OCI-M1 (cell line): ENCODE results near the gene UBE2M.

Experiments
- DNase-seq: peaks from one replicate; lab custom pipeline; 2025; lab: John Stamatoyannopoulos, UW

Gene UBE2M

DNA sequence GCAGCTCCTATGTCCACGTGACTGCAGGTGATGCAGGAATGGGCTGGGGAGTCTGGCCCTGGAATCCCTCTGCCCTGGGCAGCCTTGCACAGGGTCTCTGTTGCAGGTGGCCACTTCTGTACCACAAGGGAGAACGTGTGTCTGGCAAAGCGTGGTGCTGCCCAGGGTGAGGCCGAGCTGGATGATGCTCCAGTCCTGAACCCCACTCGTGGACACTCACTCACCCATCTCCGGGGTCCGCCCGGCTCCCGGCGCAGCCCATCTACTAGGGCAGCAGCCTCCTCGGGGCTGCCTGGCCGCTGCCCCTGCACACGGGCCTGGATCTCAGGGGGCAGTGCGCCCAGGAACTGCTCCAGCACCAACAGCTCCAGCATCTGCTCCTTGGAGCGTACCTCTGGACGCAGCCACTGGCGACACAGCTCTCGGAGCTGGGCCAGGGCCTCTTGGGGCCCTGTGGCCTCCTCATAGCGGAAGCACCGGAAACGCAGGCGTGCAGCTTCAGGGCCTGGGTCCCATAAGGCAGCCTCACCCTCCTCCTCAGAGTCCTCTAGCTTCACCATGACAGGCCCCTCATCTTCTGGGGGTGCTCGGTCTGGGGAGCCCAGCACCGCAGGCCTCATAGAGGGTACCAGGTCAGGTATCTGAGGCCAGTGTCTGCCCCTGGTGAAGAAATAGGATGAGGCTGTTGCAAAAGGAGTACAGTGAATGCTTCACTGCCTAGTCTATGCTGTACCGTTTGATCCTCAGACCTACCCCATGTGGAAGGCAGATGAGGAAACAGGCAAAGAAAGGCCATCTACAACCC is 12.6 kb upstream of the UBE2M start:
- DNase-seq: no peak

DNA sequence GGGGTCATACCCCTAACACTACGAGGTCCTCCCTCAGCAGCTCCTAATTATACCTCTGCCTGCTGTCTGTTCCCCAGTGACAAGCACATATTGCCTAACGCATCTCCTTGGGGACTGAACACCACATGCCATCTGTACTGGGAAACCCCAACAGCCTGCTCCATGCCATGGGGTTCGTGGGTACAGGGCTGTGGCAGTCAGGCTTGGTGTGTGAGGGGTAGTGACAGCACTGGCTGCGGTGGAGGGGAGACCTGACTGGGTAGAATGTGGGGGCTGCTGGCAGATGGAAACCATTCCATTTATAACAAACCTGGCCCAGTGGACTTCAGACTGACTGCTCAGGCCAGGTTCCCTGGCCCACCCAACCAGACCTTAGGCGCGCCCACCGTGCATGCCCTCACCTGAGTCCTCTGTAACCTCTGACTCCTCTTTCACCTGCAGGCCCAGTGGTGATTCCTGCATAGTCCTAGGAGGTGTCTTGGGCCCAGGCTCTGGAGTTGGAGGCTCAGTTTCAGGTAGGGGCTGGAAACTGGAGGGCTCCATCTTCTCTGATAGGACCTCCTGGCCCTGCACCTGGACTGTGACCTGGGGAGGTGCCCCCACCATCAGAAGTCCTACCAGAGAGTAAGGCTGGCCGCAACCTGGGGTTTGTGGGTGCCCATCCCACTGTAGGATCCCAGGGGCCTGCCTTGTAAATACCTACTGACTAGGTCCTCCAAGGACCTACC is 11.7 kb upstream of the UBE2M start:
- DNase-seq: no peak

DNA sequence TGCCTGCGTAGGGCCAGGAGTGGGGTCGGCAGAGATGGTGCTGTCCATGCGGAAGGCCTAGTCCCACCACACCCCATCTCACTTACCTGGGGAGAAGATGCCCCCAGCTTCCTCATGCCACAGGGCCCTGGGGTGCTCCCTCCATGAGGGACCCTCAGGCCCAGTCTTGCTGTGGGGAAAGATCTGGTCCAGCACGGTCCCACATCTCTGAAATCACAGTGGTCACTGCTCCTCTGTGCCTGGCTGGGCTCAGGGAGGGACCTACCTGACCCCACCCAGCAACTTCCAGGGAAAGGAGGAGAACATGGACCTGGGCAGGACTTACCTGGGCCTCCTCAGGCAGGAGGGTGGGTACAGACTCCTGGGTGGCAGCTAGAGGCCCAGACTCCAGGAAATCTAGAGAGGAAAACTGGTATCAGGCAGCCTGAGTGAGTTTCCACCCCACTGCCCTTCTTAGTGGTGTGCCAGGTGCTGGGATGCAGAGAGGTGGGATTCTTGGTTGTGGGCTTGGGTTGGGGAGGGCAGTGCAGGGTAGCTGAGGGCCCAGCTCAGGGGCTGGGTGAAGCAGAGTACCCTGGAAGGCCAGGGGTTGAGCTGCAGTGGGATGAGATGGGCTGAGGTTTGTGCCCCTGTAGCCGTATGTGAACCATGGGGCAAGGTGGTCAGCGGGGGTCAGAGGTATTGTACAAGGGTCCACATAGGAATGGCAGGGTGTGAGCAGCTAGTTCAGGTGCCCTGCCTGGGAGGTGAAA is 11.0 kb upstream of the UBE2M start:
- no peak for DNase-seq

DNA sequence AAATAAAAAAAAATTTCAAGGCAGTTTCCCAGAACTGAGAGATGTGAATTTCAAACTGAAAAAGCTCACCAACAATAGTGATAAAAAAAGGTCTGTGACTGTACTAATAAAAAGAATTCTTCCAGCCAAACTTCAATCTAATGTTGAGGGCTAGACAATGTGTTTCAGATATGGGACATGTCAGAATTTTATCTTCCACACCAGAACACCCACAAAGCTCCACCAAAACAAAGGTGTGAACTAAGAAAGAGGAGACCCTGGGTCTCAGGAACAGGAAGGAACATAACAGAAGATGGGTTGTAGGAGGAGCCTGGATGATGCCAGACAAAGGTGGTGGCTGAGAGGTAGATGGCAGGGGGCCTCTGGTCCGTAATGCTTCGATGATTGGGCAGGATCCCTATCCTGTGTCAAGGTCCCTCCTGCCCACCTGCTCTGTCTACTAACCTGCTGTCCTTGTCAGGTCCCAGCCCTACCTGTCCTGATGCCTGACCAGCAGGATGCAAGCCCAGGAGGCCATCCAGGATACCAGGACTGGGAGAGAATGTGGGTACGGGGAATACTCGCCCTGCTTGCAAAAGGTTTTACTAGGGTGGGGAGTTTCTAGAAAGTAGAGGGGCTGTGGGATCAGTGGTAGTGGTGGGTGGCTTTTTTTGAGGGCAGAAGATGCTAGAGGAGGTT is 10.2 kb upstream of the UBE2M start:
- DNase-seq: no peak

DNA sequence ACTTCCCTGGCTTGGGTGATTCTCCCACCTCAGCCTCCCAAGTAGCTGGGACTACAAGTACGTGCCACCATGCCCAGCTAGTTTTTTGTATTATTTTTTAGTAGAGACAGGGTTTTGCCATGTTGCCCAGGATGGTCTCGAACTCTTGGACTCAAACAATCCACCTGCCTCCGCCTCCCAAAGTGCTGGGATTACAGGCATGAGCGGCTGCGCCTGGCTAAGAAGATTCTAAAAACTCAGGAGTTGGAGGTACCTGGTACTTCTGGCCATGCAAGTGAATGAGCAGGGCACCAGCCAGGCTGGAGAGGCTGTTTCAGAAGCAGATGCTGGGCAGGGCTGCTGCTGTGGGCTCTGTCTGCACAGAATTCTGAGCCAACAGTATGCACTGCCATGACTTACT is 8.6 kb upstream of the UBE2M start:
- no peak for DNase-seq

DNA sequence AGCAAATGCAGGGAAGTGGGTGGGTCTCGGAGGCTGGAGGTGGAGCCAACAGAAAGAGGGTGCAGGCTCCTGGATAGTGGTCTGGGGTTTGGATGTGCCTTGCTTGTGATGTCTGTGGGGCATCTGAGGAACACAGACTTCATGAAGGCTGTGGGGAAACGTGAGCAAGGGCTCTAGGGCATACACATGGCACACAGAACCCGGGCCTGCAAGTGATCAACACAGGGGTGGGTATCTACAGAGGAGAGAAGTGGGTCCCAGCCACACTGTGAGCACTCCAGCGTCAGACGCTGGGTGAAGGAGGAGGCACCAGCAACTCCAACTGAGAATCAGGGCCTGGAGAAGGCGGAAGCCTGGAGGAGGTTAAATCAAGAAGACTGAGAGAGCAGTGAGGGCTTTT is 5.4 kb upstream of the UBE2M start:
- no peak for DNase-seq

DNA sequence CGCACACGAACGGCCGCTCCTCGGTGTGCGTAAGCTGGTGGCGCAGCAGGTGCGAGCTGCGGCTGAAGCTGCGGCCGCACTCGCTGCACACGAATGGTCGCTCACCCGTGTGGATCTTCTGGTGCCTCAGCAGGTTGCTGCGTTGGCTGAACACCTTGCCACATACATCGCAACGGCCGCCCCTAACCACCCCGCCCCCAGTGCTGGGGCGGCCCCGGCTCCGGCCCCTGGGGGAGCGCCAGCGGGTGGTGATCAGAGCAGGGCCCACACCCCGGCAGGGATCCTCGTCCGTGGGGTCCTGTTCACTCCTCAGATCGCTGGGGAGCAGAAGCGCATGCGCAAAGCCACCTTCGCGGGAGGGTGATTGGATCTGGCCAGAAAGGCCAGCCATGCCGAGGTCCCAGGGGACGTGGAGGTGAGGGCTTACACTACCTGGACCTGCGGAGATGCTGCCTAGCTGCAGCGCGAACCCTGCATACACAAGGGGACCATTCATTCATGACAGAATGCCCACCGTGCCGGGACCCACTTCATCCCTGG is 4.7 kb upstream of the UBE2M start:
- no peak for DNase-seq

DNA sequence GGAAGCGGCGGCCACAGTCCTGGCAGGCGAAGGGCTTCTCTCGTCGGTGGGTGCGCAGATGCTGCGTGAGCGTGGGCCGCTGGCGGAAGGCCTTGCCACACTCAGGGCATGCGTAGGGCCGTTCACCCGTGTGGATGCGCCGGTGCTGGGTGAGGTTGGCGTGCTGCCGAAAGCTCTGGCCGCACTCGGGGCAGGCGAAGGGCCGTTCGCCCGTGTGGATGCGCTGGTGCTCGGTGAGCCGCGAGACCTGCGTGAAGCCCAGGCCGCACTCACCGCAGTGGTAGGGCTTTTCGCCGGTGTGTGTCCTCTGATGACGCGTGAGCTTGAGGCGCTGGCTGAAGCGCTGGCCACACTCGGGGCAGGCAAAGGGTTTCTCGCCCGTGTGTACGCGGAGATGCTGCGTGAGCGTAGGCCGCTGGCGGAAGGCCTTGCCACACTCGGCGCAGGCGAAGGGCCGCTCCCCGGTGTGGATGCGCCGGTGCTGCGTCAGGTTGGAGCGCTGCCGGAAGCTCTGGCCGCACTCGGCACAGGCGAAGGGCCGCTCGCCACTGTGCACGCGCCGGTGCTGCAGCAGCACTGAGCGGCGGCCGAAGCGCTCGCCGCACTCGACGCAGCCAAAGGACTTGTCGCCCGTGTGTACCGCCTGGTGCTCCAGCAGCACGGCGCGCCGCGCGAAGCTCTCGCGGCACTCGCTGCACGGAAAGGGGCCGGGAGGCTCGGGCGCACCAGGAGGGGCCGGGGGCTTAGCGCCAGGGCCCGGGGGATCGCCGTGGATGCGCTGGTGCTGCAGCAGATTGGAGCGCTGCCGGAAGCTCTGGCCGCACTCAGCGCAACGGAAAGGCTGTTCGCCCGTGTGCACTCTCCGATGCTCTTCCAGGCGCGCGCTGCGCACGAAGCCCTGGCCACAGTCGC is 4.0 kb upstream of the UBE2M start:
- no peak for DNase-seq

DNA sequence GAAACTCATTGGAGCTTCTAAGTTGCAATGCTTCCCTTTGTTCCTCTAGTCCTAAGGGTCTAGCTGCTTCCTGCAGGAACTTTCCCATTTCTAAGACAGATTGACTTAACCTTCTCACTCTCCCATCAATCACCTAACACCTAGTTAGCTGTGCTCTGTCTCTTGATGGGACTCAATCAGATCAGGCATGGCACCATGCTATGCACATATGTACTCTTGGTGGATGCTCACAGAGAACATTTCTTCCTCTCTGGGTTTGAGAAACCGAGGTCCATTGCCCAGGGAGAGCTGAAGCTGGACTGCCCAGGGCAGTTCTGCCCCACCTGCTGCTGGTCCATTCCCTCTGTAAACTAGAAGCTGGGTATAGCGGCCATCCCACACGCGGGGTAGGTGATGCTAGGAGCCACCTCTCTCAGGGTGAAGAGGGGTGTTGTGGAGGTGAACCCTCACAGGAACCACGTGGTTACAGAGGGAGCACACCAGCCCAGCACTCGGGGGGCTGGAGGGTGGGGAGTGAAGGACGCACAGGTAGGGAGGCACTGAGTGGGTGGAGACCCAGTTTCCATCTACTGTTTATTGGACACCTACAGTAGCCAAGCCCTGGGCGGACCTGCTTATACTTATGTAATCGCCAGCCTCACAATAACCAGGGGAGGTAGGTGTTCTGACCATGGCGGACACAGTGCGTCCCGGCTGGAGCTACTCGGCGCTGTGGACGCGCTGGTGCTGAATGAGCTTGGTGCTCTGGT is 3.1 kb upstream of the UBE2M start:
- no peak for DNase-seq

DNA sequence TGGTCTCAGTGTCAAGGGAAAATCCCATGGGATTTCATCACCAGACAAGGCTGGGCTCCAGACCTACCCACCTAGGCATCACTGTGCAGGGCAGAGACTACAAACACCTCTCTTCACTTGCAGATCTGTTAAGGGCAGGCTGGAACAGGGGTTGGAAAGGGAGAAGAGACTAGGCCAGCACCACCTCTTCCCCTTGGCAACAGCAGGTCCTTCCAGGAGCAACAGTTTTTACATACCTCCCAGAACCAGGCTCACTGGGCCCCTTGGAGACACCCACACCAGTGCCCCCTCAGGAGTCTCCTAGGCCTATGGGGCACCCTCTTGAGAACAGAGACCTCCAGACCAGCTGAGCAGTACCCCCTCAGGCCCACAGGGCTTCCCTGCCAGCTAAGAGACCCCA is 2.5 kb upstream of the UBE2M start:
- DNase-seq: no peak

DNA sequence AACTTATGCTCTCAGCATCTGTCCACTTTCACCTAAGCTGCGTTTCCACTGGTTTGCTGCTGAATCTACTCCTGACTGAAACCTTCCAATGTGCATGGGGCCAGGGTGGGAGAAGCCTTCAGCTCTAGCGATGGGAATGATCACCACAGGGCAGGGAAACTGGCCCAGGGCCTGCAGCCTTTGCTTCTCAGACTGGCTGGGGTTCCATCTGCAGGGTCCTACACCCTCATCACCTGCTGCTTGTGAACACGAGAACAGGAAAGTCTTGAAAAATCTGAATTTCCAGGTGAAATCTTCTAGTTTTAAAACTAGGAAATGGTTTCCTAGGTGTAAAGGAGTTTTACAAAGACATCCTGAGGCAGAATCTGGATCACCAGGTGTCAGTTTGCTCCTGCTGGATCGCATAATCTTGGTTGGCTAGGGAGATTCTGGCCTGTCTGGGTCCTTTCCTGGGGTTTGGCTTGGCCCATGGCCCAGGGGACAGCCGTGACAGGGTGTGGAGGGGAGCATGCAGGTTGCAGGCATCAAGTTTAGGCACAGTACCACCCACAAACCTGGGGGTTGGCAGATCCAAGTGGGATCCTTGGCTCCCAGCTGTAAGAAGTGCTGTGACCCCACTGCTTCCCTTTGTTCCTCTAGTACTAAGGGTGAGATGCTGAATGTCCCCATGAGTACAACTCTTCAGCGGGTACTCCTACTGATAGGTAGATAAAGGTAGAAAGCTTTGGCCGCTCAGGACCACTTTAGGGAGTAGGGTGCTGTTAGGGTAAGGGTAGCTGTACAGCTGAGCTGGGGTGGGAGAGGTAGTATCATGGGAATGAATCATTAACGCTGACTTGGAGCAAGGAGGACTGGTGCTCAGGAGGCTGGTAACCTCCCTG is 1.8 kb upstream of the UBE2M start:
- DNase-seq: no peak

DNA sequence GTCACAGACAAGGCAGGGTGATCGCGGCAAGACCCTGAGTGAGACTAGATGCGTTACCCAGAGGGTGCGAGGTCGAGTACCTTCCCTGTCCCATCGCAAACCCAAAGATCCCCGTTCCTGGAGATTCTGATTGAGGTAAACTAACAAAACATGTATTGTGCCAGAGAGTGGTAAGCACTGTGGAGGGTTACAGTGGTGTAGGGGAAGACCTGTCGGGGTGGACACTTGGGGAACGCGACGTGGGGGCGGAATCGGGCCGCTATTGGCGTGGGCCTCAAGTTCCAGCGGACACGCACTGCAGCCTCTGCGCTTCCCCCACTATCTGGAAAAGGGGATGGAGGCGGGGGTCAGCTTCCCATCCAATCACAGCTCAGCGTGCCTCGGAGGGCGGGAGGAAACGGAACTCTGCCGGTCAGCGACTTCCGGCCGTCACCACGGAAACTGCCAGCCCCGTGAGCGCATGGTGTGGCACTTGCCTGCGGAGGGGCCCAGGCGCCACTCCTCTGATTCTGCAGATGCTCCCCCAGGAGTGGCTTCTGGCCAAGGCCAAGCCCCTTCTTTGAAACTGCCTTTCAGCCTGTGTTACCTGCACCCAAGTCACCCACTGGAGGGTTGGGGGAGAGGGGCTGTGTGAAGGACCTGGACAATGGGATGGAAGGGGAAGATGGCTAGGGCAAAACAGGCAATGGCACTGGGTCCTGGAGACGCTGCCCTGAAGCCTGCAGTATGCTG is 1.0 kb upstream of the UBE2M start:
- no peak for DNase-seq

DNA sequence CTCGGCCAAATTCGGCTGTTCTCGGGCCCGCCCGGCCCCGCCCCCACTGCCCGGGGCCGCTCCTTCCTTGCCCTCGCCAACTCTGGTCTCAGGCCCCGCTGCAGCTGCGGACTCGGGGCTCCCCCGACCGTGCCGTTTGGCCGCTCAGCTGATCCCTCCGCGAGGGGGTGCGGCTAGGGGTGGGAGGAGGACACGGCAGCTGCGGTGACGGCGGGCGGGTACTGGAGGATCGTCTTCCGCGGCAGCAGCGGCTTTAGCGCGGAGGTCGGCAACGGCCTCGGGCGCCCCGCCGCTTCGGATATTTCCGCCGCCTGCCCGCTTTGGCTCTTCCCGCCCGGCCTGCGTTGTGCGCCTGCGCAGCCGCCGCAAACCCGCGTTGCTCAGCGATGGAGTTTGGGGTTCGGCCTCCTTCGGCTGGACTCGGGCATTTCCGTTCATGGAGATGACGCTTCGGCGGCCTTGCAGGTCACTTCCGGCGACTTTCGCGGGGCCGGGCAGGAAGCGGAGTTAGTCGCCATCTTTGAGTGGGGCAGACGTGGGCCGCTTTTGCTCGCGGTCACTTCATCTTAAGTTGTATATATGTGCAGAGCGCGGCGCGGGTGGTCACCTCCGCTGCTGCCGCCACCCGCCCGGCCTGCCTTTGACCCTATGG is 338 bp upstream of the UBE2M start:
- DNase-seq: no peak

DNA sequence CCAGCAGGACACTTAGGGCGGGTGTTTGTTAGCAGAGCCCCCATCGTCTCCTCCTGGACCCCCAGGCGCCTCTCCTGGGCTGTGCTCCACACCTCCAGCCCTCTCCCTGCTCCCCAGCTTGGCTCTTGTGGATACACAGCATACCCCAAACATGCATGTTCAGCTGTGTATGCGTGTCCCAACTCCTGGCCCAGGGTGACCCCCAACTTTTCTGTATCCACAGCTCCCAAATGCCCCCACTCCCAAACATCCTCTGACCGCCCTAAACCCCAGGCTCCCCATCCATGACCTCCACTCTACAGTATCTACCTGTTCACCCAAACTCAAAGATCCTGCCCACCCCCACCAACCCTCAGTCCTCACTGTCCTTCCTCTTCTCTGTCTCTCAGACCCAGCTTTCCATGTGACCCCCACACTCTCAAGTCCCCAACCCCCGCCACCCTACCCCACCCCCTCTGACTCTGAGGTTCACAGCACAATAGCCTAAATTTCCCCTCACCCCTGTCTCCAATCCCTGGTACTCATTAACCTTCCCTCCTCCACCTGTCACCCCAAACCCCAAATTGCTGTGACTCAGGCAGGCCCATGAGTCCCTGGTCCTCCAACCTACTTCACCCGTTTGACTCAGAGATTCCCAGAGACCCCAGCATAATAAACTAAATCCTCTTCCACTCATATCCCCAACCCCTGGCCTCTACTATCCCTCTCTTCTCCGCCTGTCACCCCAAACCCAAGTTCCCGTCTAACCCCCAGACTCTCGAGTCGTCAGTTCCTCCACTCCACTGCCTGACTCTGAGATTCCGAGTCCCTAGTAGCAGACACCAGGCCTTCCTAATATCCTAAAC is 968 bp downstream of the UBE2M start:
- no peak for DNase-seq

DNA sequence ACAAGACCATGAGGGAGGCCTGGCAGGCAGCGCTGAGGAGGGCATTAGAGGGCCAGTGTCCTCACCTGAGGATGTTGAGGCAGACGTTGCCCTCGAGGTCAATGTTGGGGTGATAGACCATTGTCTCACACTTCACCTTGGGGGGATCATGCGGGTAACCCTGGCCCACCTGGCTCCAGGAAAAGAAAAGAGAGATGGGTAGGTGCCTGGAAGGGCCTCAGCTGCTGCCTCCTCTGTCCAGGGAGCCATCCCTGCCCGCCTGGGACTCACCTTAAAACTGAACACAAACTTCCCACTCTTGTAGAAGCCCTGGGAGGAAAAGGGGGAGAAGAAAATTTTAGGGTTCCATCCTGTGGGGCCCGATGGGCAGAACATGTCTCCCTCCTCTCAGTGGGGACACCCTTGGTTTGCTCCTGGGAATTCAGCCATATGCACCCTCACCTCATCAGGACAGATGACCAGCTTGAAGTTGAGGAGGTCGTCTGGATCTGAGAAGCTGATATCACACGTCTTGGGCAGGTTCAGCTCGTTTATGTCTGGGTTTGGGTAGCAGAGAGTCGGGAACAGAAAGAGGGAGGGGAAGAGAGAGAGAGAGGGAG is 1.7 kb downstream of the UBE2M start:
- no peak for DNase-seq

DNA sequence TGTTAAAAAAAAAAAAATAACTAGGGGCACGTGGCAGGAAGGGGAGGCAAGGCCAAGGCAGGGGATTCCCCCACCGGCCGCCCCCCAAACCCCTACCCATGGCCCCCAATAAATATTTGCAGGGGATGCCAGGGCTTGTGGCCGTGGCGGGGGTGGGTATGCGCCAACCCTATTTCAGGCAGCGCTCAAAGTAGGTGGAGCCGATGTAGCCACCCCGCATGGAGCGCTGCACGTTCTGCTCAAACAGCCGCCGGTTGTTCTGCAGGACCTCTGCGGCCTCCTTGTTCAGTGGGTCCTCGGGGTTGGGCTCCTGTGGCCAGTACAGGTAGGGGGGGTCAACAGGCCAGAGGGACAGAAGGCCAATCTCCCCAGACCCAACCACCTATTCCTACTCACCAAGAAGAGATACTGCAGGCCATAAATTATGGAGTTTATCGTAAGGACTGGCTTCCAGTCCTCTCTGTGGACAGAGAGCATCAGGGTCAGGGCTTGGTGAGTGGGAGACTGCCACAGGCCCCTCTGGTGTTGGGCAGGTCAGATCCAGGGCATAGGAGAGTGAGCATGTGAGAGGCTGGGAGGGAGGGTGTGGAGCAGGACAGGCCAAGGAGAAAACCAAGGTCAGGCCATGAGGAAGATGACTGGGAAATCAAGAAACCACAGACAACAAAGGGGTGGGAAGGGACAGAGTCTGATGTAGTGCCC is 2.3 kb downstream of the UBE2M start:
- DNase-seq: no peak
